ENCODE data around the gene SUSD6.

The SUSD6 gene

DNA sequence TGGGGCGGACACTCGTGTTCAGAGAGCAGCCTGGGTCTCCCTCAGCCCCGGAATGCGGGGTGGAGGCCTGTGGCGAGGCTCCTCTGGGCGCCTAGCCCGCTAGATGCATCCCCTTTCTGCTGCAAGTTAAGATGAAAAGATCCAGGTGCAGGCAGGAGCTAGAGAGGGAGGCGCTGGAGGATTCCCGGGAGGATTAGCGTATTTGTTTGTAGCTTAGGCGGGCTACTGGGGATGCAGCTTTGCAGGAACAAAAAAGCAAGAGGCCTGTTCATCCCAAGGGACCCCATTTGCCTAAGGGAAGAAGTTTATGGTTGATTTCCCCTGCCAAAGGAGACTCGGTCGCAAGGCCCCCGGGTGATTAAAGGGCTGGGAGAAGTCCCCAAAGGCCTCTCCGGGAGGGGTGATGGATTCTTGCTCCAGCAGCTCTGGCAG lies 37.5 kb upstream of the SUSD6 start:
- Histone ChIP-seq H3K27me3 (ENCODE audit: control insufficient read depth in 5 of 5, insufficient read depth in 4 of 5, low read length in 5 of 5) (peaks cover 33 to 61% (median 53%) of the 10 kb centered on the region in 5 donors), H3K9me3 (ENCODE audit: control insufficient read depth in 5 of 5, low read length in 5 of 5) (peaks cover 0 to 3% (median 0%) of the 10 kb centered on the region in 5 donors), H3K36me3 (ENCODE audit: control insufficient read depth in 5 of 5, insufficient read depth in 5 of 5, low read length in 5 of 5) (no peaks in the 10 kb centered on the region), H3K4me1 (ENCODE audit: control insufficient read depth in 5 of 5, insufficient read depth in 5 of 5, low read length in 5 of 5) (peaks cover 0 to 38% (median 31%) of the 10 kb centered on the region in 5 donors), H3K4me3 (ENCODE audit: low read depth in 1 of 5, low read length in 5 of 5) (peak overlapping the region in 2 of 5 donors; percentile 26 to 62), H3K9ac (ENCODE audit: low read length in 5 of 5) (no peak overlapping the region), H3K27ac (ENCODE audit: low read depth, low read length) (no peak overlapping the region)

DNA sequence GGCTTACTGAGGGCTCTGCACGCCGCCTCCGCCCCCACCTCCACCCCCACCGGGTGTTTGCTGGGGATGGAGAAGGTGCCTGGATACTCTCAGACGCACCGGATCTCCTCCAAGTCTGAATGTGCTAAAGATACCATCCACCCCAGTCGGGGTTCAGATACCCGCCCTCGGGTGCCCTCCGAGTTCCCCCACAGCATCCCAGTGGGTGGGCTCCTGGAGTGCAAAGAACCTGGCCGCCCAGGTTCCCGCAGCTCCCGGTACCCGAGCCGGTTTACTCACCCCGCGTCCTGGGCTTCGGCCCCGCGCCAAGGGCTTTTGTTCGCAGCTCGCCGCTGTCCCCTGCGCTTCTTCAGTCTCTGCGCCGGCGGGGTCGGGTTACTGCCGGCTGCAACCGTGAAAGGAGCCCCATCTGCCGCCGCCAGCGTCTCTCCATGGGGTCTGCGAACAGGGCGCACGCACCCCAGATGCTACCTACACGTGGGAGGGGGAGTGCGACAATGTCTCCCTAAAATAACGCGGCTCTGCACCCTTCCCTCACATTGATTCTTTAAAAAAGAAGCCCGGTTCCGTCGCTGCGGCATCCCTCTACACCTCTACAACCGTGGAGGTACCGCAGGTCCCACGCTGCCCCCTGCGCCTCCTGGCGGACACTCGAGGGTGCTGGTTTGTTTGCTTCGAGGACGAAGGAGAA lies 37.0 kb upstream of the SUSD6 start, which contains the start of gene CCDC177:
Gene CCDC177, minus strand, starts transcription at position 609 of the 691 bp plus-strand sequence. CDS start 1,249 bp downstream, outside the sequence.
- peak within 1 kb of the TSS in 2 of 5 donors; percentile 26 to 62 for H3K4me3 ChIP-seq (ENCODE audit: low read depth in 1 of 5, low read length in 5 of 5)
- H3K9ac ChIP-seq (ENCODE audit: low read length in 5 of 5) = no peak within 1 kb of the TSS
- peaks cover 0 to 3% (median 0%) of the 10 kb centered on the region in 5 donors for H3K9me3 ChIP-seq (ENCODE audit: control insufficient read depth in 5 of 5, low read length in 5 of 5)
- H3K36me3 ChIP-seq (ENCODE audit: control insufficient read depth in 5 of 5, insufficient read depth in 5 of 5, low read length in 5 of 5) = no peaks in the 10 kb centered on the region
- H3K27me3 ChIP-seq (ENCODE audit: control insufficient read depth in 5 of 5, insufficient read depth in 4 of 5, low read length in 5 of 5) = peaks cover 33 to 61% (median 48%) of the 10 kb centered on the region in 5 donors
- H3K4me1 ChIP-seq (ENCODE audit: control insufficient read depth in 5 of 5, insufficient read depth in 5 of 5, low read length in 5 of 5) = peaks cover 0 to 38% (median 31%) of the 10 kb centered on the region in 5 donors
- no peak within 1 kb of the TSS for H3K27ac ChIP-seq (ENCODE audit: low read depth, low read length)

DNA sequence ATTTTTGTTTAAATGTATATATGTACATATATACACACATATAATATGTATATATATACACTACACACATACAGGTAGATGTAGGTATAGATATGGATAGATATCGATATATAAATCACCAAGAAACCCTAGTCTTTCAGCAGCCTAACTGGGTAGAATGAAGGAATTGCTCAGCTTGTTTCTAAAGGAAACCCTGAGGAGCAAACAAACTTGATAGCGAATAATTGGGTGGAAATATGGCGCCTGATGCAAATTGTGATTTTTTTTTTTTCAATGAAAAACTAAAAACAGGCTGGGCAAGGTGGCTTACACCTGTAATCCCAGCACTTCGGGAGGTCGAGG lies 36.5 kb upstream of the SUSD6 start:
- Histone ChIP-seq H3K36me3 (ENCODE audit: control insufficient read depth in 5 of 5, insufficient read depth in 5 of 5, low read length in 5 of 5) (no peaks in the 10 kb centered on the region), H3K9ac (ENCODE audit: low read length in 5 of 5) (no peak overlapping the region), H3K27me3 (ENCODE audit: control insufficient read depth in 5 of 5, insufficient read depth in 4 of 5, low read length in 5 of 5) (peaks cover 33 to 59% (median 45%) of the 10 kb centered on the region in 5 donors), H3K9me3 (ENCODE audit: control insufficient read depth in 5 of 5, low read length in 5 of 5) (peaks cover 0 to 3% (median 0%) of the 10 kb centered on the region in 5 donors), H3K27ac (ENCODE audit: low read depth, low read length) (no peak overlapping the region), H3K4me3 (ENCODE audit: low read depth in 1 of 5, low read length in 5 of 5) (no peak overlapping the region), H3K4me1 (ENCODE audit: control insufficient read depth in 5 of 5, insufficient read depth in 5 of 5, low read length in 5 of 5) (peaks cover 0 to 43% (median 31%) of the 10 kb centered on the region in 5 donors)

DNA sequence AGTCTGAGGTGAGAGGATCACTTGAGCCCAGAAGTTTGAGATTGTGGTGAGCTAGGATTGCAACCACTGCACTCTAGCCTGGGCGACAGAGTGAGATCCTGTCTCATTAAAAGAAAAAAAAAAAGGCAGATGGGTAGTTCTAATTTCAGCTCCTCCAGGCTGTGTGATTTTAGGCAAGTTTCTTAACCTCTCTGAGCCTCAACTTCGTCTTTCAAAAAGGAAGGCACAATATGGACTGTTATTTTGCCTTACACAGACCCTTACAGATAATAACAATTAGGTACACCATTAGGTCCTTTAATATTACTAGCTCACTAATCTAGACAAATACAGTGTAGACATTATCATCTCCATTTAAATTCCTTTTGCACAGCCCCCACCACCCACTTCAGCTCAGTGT lies 31.9 kb upstream of the SUSD6 start:
- H3K27ac ChIP-seq (ENCODE audit: low read depth, low read length) = no peak overlapping the region
- no peaks in the 10 kb centered on the region for H3K36me3 ChIP-seq (ENCODE audit: control insufficient read depth in 5 of 5, insufficient read depth in 5 of 5, low read length in 5 of 5)
- peaks cover 2 to 19% (median 7%) of the 10 kb centered on the region in 5 donors for H3K27me3 ChIP-seq (ENCODE audit: control insufficient read depth in 5 of 5, insufficient read depth in 4 of 5, low read length in 5 of 5)
- H3K4me3 ChIP-seq (ENCODE audit: low read depth in 1 of 5, low read length in 5 of 5) = no peak overlapping the region
- peaks cover 0 to 10% (median 3%) of the 10 kb centered on the region in 5 donors for H3K4me1 ChIP-seq (ENCODE audit: control insufficient read depth in 5 of 5, insufficient read depth in 5 of 5, low read length in 5 of 5)
- H3K9ac ChIP-seq (ENCODE audit: low read length in 5 of 5) = no peak overlapping the region
- no peaks in the 10 kb centered on the region for H3K9me3 ChIP-seq (ENCODE audit: control insufficient read depth in 5 of 5, low read length in 5 of 5)

DNA sequence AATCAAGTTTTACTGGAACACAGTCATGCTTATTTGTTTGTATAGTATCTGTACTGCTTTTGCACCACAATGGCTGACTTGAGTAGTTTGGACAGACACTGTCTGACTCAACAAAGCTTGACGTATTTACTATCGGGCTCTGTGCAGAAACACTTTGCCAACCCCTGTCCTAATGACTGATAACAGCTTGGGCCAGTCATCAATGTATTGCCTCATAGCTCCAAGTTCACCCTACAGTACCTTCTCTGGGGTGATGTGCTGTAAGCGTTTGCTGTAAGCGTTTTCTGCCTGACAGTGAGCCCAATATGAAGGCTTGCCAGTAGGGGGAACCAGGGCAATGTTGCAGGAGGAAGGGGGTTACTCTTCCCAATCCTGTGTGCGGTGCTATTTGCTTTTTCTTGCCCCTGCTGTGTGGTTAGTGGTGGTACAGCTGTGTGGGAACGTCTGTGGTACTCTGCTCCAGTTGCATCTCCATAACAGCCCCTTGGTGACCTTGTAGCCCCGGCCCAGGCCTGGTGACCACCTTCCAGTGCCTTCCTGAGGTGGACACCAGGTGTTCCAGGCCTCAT lies 31.3 kb upstream of the SUSD6 start:
- Histone ChIP-seq H3K27ac (ENCODE audit: low read depth, low read length) (no peak overlapping the region), H3K4me1 (ENCODE audit: control insufficient read depth in 5 of 5, insufficient read depth in 5 of 5, low read length in 5 of 5) (peaks cover 0 to 5% (median 0%) of the 10 kb centered on the region in 5 donors), H3K27me3 (ENCODE audit: control insufficient read depth in 5 of 5, insufficient read depth in 4 of 5, low read length in 5 of 5) (peaks cover 0 to 14% (median 6%) of the 10 kb centered on the region in 5 donors), H3K9ac (ENCODE audit: low read length in 5 of 5) (no peak overlapping the region), H3K9me3 (ENCODE audit: control insufficient read depth in 5 of 5, low read length in 5 of 5) (no peaks in the 10 kb centered on the region), H3K4me3 (ENCODE audit: low read depth in 1 of 5, low read length in 5 of 5) (no peak overlapping the region), H3K36me3 (ENCODE audit: control insufficient read depth in 5 of 5, insufficient read depth in 5 of 5, low read length in 5 of 5) (no peaks in the 10 kb centered on the region)

DNA sequence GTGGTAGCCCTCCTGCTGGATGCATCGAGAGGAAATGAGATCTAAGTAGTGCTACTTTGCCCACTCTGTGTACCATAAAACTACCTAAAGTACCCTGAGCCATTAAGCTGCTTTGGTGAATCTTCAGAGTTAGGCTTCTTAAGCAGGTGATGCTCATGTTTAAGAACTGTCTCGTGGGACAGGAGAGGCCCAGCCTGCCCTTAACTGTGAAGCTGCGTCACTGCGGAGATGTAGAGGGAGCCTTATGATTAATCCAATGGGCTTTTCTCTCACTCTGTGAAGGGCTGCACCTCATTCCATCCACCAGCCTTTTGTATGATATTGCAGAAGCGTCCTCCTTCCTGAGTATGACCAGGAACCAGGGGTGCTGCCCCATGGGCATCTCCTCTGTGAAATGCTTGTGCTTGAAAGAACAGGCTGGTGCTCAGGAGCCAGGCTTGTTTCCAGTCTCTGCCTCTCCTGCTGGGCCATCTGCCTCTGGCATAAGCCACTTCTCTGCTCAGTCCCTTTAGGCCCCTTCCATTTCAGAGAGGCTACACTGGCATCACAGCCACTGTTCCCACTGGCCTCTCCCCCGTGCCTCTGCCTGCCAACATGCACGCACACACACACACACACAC lies 30.0 kb upstream of the SUSD6 start:
- peaks cover 0 to 14% (median 3%) of the 10 kb centered on the region in 5 donors for H3K4me1 ChIP-seq (ENCODE audit: control insufficient read depth in 5 of 5, insufficient read depth in 5 of 5, low read length in 5 of 5)
- no peaks in the 10 kb centered on the region for H3K9me3 ChIP-seq (ENCODE audit: control insufficient read depth in 5 of 5, low read length in 5 of 5)
- H3K9ac ChIP-seq (ENCODE audit: low read length in 5 of 5) = no peak overlapping the region
- no peak overlapping the region for H3K4me3 ChIP-seq (ENCODE audit: low read depth in 1 of 5, low read length in 5 of 5)
- H3K27ac ChIP-seq (ENCODE audit: low read depth, low read length) = no peak overlapping the region
- peaks cover 0 to 6% (median 1%) of the 10 kb centered on the region in 5 donors for H3K27me3 ChIP-seq (ENCODE audit: control insufficient read depth in 5 of 5, insufficient read depth in 4 of 5, low read length in 5 of 5)
- H3K36me3 ChIP-seq (ENCODE audit: control insufficient read depth in 5 of 5, insufficient read depth in 5 of 5, low read length in 5 of 5) = no peaks in the 10 kb centered on the region

DNA sequence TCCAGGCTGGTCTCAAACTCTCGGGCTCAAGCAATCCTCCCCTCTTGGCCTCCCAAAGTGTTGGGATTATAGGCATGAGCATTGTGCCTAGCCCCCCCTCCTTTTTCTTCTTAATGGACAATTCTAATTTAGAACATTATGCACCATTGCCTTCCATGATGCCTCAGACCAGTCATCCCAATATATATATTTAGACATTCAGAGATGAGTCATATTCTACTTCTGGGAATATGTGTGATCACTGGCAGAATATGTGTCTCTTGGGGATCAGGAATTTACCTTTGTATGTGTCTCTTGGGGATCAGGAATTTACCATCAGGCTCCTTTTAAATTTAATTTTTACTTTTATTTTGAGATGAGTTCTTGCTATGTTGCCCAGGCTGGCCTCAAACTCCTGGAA lies 29.2 kb upstream of the SUSD6 start:
- Histone ChIP-seq H3K9ac (ENCODE audit: low read length in 5 of 5) (no peak overlapping the region), H3K36me3 (ENCODE audit: control insufficient read depth in 5 of 5, insufficient read depth in 5 of 5, low read length in 5 of 5) (no peaks in the 10 kb centered on the region), H3K4me1 (ENCODE audit: control insufficient read depth in 5 of 5, insufficient read depth in 5 of 5, low read length in 5 of 5) (peaks cover 1 to 22% (median 7%) of the 10 kb centered on the region in 5 donors), H3K9me3 (ENCODE audit: control insufficient read depth in 5 of 5, low read length in 5 of 5) (no peaks in the 10 kb centered on the region), H3K4me3 (ENCODE audit: low read depth in 1 of 5, low read length in 5 of 5) (no peak overlapping the region), H3K27ac (ENCODE audit: low read depth, low read length) (no peak overlapping the region), H3K27me3 (ENCODE audit: control insufficient read depth in 5 of 5, insufficient read depth in 4 of 5, low read length in 5 of 5) (no peaks in the 10 kb centered on the region)

DNA sequence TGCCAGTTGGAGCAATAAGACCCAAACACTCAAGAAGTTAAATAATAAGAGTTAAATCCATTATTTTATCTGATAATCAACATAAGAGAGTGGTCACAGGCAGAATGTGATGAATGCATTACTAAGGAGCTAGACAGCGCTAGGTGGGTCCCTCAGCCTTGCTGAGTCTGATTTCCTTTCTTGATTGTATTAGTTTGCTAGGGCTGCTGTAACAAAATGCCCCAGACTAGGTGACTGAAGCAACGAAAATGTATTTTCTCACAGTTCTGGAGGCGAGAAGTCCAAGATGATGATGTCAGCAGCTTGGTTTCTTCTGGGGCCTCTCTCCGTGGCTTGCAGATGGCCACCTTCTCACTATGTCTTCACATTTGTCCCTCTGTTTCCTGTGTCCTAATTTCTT lies 28.6 kb upstream of the SUSD6 start:
- Histone ChIP-seq H3K9me3 (ENCODE audit: control insufficient read depth in 5 of 5, low read length in 5 of 5) (no peaks in the 10 kb centered on the region), H3K27me3 (ENCODE audit: control insufficient read depth in 5 of 5, insufficient read depth in 4 of 5, low read length in 5 of 5) (no peaks in the 10 kb centered on the region), H3K9ac (ENCODE audit: low read length in 5 of 5) (no peak overlapping the region), H3K4me3 (ENCODE audit: low read depth in 1 of 5, low read length in 5 of 5) (no peak overlapping the region), H3K36me3 (ENCODE audit: control insufficient read depth in 5 of 5, insufficient read depth in 5 of 5, low read length in 5 of 5) (no peaks in the 10 kb centered on the region), H3K27ac (ENCODE audit: low read depth, low read length) (no peak overlapping the region), H3K4me1 (ENCODE audit: control insufficient read depth in 5 of 5, insufficient read depth in 5 of 5, low read length in 5 of 5) (peaks cover 1 to 28% (median 7%) of the 10 kb centered on the region in 5 donors)

DNA sequence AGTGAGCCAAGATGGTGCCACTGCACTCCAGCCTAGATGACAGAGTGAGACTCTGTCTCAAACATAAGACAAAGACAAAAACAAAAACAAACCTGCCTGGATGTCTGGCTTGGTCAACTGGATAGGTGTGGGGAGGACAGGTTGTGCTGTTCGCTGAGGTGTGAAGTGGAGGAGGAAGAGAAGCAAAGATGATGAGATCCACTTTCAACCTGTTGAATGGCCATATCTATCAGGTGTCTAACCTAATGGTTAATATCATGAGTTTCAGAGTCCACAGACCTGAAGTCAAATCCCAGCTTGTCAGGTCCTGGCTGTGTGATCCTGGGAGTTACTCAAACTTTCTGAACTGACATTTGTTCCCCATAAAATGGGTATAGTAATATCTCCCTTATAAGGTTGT lies 27.0 kb upstream of the SUSD6 start:
- no peak overlapping the region for H3K4me3 ChIP-seq (ENCODE audit: low read depth in 1 of 5, low read length in 5 of 5)
- peaks cover 1 to 28% (median 7%) of the 10 kb centered on the region in 5 donors for H3K4me1 ChIP-seq (ENCODE audit: control insufficient read depth in 5 of 5, insufficient read depth in 5 of 5, low read length in 5 of 5)
- H3K27me3 ChIP-seq (ENCODE audit: control insufficient read depth in 5 of 5, insufficient read depth in 4 of 5, low read length in 5 of 5) = no peaks in the 10 kb centered on the region
- no peak overlapping the region for H3K9ac ChIP-seq (ENCODE audit: low read length in 5 of 5)
- H3K36me3 ChIP-seq (ENCODE audit: control insufficient read depth in 5 of 5, insufficient read depth in 5 of 5, low read length in 5 of 5) = no peaks in the 10 kb centered on the region
- H3K27ac ChIP-seq (ENCODE audit: low read depth, low read length) = no peak overlapping the region
- no peaks in the 10 kb centered on the region for H3K9me3 ChIP-seq (ENCODE audit: control insufficient read depth in 5 of 5, low read length in 5 of 5)

DNA sequence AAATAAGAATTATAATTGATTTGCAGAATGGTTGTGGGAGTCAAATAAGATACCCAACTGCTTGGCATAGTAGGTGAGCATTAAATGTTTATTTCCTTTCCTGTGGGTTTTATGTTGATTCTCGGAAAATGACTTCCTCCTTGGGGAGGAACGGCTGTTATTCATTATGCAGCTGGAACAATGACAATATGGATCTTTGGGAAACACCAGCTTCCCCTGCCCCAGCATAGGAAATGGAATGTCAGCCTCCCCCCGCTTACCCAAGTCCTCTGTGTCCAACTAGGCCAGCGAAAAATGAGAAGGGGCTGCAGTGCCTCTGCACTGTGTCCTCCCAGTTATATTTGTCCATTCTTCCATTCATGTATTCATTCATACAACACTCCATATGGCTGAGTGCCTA lies 25.0 kb upstream of the SUSD6 start:
- no peaks in the 10 kb centered on the region for H3K9me3 ChIP-seq (ENCODE audit: control insufficient read depth in 5 of 5, low read length in 5 of 5)
- H3K36me3 ChIP-seq (ENCODE audit: control insufficient read depth in 5 of 5, insufficient read depth in 5 of 5, low read length in 5 of 5) = no peaks in the 10 kb centered on the region
- H3K27ac ChIP-seq (ENCODE audit: low read depth, low read length) = no peak overlapping the region
- no peaks in the 10 kb centered on the region for H3K27me3 ChIP-seq (ENCODE audit: control insufficient read depth in 5 of 5, insufficient read depth in 4 of 5, low read length in 5 of 5)
- peak overlapping the region in 1 of 5 donors; percentile 3 for H3K4me3 ChIP-seq (ENCODE audit: low read depth in 1 of 5, low read length in 5 of 5)
- peaks cover 0 to 24% (median 7%) of the 10 kb centered on the region in 5 donors for H3K4me1 ChIP-seq (ENCODE audit: control insufficient read depth in 5 of 5, insufficient read depth in 5 of 5, low read length in 5 of 5)
- H3K9ac ChIP-seq (ENCODE audit: low read length in 5 of 5) = no peak overlapping the region
